CD8-positive, alpha-beta memory T cell (primary cell): ENCODE data around the gene POU5F1. TPM values are rescaled to one million over a fixed set of nuclear protein-coding genes. Genes with fewer than 3 reads are reported as not detected.
"Not testable (repeated sequence)": the region's sequence is repeated elsewhere in the genome, so short reads cannot be mapped to it uniquely, and the experiment has no call there.

Experiments
- CTCF ChIA-PET: fragments of 350-600 bp; sonication (Branson Sonifier 250); formaldehyde crosslinking; loops from one replicate; lab custom pipeline; 2021; ENCODE audit warnings: antibody characterized with exemption; lab: Charles Lee
- POLR2A ChIA-PET: fragments of 350-600 bp; sonication (Branson Sonifier 250); formaldehyde crosslinking; loops from one replicate; lab custom pipeline; 2021; ENCODE audit warnings: antibody characterized with exemption; lab: Charles Lee
- DNase-seq, 5 donors: peaks; one replicate each; pipeline versions ENCODE4 v3.0.0 to v3.0.0-alpha.2; 2020 to 2022; ENCODE audit warnings: mixed read lengths in 1 of 5
- H3K27ac ChIP-seq: one replicate; pipeline ENCODE4 v1.7.0; 2013; ENCODE audit warnings: low read depth, mild to moderate bottlenecking, low read length, moderate library complexity
- H3K27me3 ChIP-seq: 2 replicates; pipeline ENCODE4 v1.7.0; 2013; ENCODE audit warnings: low read length, mild to moderate bottlenecking; ENCODE audit not compliant: insufficient read depth, poor library complexity, severe bottlenecking
- H3K36me3 ChIP-seq: 2 replicates; pipeline ENCODE4 v1.7.0; 2013; ENCODE audit warnings: mild to moderate bottlenecking, low read length, moderate library complexity; ENCODE audit not compliant: insufficient read depth
- H3K4me1 ChIP-seq: 2 replicates; pipeline ENCODE4 v1.7.0; 2013; ENCODE audit warnings: mild to moderate bottlenecking, low read length, moderate library complexity; ENCODE audit not compliant: insufficient read depth
- H3K4me3 ChIP-seq: 2 replicates; pipeline ENCODE4 v1.7.0; 2013; ENCODE audit warnings: mild to moderate bottlenecking, low read length
- H3K9me3 ChIP-seq: 2 replicates; pipeline ENCODE4 v1.7.0; 2013; ENCODE audit warnings: mild to moderate bottlenecking, low read length
- H3K27ac Mint-ChIP-seq, 8 donors: one replicate each; pipeline ENCODE4 v1.8.0; 2020 to 2021; ENCODE audit warnings: mixed read lengths in 8 of 8, mild to moderate bottlenecking in 6 of 8, inconsistent platforms in 3 of 8, moderate library complexity in 3 of 8
- H3K27me3 Mint-ChIP-seq, 2 donors: one replicate each; pipeline ENCODE4 v1.8.0; 2020 to 2021; ENCODE audit warnings: mixed read lengths in 2 of 2, mild to moderate bottlenecking in 1 of 2, moderate library complexity in 1 of 2
- H3K36me3 Mint-ChIP-seq, 3 donors: one replicate each; pipeline ENCODE4 v1.8.0; 2020 to 2021; ENCODE audit warnings: mixed read lengths in 3 of 3, inconsistent platforms in 1 of 3, mild to moderate bottlenecking in 1 of 3
- H3K4me1 Mint-ChIP-seq, 3 donors: one replicate each; pipeline ENCODE4 v1.8.0; 2020 to 2021; ENCODE audit warnings: mixed read lengths in 3 of 3, inconsistent platforms in 1 of 3, mild to moderate bottlenecking in 1 of 3
- H3K4me3 Mint-ChIP-seq, 7 donors: one replicate each; pipeline ENCODE4 v1.8.0; 2020 to 2021; ENCODE audit warnings: mixed read lengths in 7 of 7, mild to moderate bottlenecking in 6 of 7, moderate library complexity in 4 of 7, inconsistent platforms in 2 of 7
- H3K9me3 Mint-ChIP-seq, 5 donors: one replicate each; pipeline ENCODE4 v1.8.0; 2020 to 2022; ENCODE audit warnings: mixed read lengths in 5 of 5, mild to moderate bottlenecking in 3 of 5, moderate library complexity in 2 of 5, inconsistent platforms in 1 of 5
- polyA plus RNA-seq: library from polyadenylated mRNA; unstranded; fragments of 300-500 nt; fragmentation: Illumina TruSeq; gene quantifications from one replicate; pipeline ENCODE4 v1.2.3, GENCODE V29; 2021
- total RNA-seq, 2 experiments: library from RNA; stranded (reverse); gene quantifications; one replicate each; pipeline ENCODE4 v1.2.3, GENCODE V29; 2021

Gene POU5F1
- total RNA-seq, result not detected
- not detected for polyA plus RNA-seq

DNA sequence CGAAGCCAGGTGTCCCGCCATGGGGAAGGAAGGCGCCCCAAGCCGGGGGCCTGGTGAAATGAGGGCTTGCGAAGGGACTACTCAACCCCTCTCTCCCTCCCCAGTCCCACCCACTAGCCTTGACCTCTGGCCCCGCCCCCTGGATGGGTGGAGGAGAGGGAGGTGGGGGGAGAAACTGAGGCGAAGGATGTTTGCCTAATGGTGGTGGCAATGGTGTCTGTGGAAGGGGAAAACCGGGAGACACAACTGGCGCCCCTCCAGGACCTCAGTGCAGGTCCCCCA lies at the start of gene POU5F1:
Gene POU5F1 (minus strand): TSS at position 83 of the 282 bp plus-strand sequence. CDS start 62 bp downstream, at position 21.
- Histone ChIP-seq H3K9me3 (no peaks in the 10 kb centered on the region), H3K27ac (no peak within 1 kb of the TSS), H3K4me3 (no peak within 1 kb of the TSS), H3K27me3 (no peaks in the 10 kb centered on the region), H3K4me1 (no peaks in the 10 kb centered on the region), H3K36me3 (no peaks in the 10 kb centered on the region)
- ChIA-PET CTCF (no interaction called here), POLR2A (no interaction called here)
- no peaks in the 10 kb centered on the region for H3K4me1 Mint-ChIP-seq
- H3K4me3 Mint-ChIP-seq, result peak within 1 kb of the TSS in 1 of 7 donors; percentile 65
- H3K27me3 Mint-ChIP-seq, result no peaks in the 10 kb centered on the region
- no peak for DNase-seq
- no peak within 1 kb of the TSS for H3K27ac Mint-ChIP-seq
- no peaks in the 10 kb centered on the region for H3K9me3 Mint-ChIP-seq
- no peaks in the 10 kb centered on the region for H3K36me3 Mint-ChIP-seq

DNA sequence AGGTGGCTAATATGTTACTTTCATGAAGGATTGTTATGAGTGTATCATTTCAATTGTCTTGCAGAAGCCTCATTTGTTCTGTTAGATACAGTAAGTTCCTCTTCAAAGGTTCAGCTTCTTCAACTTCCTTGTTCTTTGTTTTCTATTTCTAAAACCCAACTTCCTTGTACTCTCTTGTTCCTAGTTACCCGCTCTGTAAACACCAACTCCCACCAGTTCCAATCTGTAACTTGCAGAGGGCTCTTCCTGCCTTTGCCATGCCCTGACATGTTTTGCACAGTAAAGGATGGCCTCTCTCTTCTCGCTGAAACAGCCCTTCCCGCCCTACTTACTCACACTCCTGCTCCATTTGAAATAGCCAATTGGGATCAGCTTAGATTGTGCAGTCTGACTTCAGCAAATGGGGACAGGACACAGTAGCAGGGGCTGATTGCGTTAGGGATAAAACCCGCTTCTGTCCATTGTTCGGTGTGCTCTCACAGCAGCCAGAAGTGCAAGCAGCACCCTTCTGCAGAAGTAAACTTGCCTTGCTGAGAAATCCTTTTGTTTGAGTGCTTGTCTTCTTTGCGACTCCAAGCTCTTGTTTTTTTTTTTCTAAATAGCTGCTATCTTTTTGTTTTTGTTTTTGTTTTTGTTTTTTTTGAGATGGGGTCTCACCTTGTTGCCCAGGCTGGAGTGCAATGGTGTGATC lies 45.9 kb upstream of the POU5F1 start:
- POLR2A ChIA-PET, result interaction anchor here (0.6 kb wide), 1 partner anchor 9 kb away, joined by 4 read pairs; no protein-coding TSS in a partner anchor
- no peaks in the 10 kb centered on the region for H3K27me3 ChIP-seq

DNA sequence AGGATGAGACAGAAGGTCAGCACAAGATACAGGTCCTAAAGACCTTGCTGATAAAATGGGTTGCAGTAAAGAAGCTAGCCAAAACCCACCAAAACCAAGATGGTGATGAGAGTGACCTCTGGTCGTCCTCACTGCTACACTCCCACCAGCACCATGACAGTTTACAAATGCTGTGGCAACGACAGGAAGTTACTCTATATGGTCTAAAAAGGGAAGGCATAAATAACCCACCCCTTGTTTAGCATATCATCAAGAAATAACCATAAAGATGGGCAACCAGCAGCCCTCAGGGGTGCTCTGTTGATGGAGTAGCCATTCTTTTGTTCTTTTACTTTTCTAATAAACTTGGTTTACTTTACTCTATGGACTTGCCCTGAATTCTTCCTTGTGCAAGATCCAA lies 44.7 kb upstream of the POU5F1 start:
- H3K27me3 Mint-ChIP-seq, H3K27me3 ChIP-seq, H3K27ac Mint-ChIP-seq, H3K9me3 ChIP-seq, CTCF ChIA-PET, H3K36me3 ChIP-seq, H3K4me3 Mint-ChIP-seq, POLR2A ChIA-PET, H3K4me1 ChIP-seq, H3K4me3 ChIP-seq, H3K36me3 Mint-ChIP-seq, H3K27ac ChIP-seq, DNase-seq, H3K4me1 Mint-ChIP-seq: not testable (repeated sequence)
- H3K9me3 Mint-ChIP-seq, result peaks cover 0 to 11% (median 5%) of the 10 kb centered on the region in 5 donors

More for the DNA sequence above, 45.9 kb upstream of the POU5F1 start:
- H3K36me3 ChIP-seq, result no peaks in the 10 kb centered on the region
- peaks cover 0 to 7% (median 0%) of the 10 kb centered on the region in 3 donors for H3K36me3 Mint-ChIP-seq
- no peaks in the 10 kb centered on the region for H3K9me3 ChIP-seq
- H3K4me3 ChIP-seq, result no peak overlapping the region
- H3K4me1 ChIP-seq, result no peaks in the 10 kb centered on the region
- peaks cover 0 to 5% (median 0%) of the 10 kb centered on the region in 3 donors for H3K4me1 Mint-ChIP-seq
- CTCF ChIA-PET, result interaction anchor here (1.5 kb wide), 1 partner anchor 11 kb away, joined by 3 read pairs; no protein-coding TSS in a partner anchor
- DNase-seq, result no peak
- H3K9me3 Mint-ChIP-seq, result peaks cover 0 to 11% (median 5%) of the 10 kb centered on the region in 5 donors
- H3K27ac ChIP-seq, result no peak overlapping the region
- peak overlapping the region in 1 of 8 donors; percentile 38 for H3K27ac Mint-ChIP-seq
- no peak overlapping the region for H3K4me3 Mint-ChIP-seq
- H3K27me3 Mint-ChIP-seq, result peaks cover 2 to 3% of the 10 kb centered on the region in 2 donors

DNA sequence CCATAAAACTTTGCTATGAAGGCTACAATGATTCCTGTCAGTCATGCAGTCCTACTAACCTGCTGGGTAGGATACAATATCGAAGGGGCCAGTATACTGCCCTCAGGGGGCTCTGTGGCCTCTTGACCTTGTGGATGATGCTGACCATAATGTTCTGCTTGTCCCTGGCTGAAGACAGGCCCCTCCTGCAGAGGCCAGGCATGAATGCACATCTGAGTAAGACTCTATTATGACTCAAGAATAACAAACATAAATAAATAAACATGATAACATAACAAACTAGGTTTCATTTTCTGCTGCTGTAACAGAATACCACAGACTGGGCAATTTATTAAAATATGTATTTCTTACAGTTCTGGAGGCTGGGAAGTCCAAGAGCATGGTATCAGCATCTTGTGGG lies 44.0 kb upstream of the POU5F1 start:
- H3K4me3 ChIP-seq, result no peak overlapping the region
- H3K9me3 ChIP-seq, result no peaks in the 10 kb centered on the region
- H3K4me1 ChIP-seq, result no peaks in the 10 kb centered on the region
- no peak for DNase-seq
- peaks cover 0 to 7% (median 0%) of the 10 kb centered on the region in 3 donors for H3K36me3 Mint-ChIP-seq
- peaks cover 2 to 3% of the 10 kb centered on the region in 2 donors for H3K27me3 Mint-ChIP-seq
- H3K36me3 ChIP-seq, result no peaks in the 10 kb centered on the region
- peaks cover 0 to 11% (median 5%) of the 10 kb centered on the region in 5 donors for H3K9me3 Mint-ChIP-seq
- H3K4me1 Mint-ChIP-seq, result peaks cover 0 to 5% (median 0%) of the 10 kb centered on the region in 3 donors
- H3K27ac ChIP-seq, result no peak overlapping the region
- no peak overlapping the region for H3K27ac Mint-ChIP-seq
- POLR2A ChIA-PET, result no interaction called here
- CTCF ChIA-PET, result no interaction called here
- no peaks in the 10 kb centered on the region for H3K27me3 ChIP-seq
- no peak overlapping the region for H3K4me3 Mint-ChIP-seq

DNA sequence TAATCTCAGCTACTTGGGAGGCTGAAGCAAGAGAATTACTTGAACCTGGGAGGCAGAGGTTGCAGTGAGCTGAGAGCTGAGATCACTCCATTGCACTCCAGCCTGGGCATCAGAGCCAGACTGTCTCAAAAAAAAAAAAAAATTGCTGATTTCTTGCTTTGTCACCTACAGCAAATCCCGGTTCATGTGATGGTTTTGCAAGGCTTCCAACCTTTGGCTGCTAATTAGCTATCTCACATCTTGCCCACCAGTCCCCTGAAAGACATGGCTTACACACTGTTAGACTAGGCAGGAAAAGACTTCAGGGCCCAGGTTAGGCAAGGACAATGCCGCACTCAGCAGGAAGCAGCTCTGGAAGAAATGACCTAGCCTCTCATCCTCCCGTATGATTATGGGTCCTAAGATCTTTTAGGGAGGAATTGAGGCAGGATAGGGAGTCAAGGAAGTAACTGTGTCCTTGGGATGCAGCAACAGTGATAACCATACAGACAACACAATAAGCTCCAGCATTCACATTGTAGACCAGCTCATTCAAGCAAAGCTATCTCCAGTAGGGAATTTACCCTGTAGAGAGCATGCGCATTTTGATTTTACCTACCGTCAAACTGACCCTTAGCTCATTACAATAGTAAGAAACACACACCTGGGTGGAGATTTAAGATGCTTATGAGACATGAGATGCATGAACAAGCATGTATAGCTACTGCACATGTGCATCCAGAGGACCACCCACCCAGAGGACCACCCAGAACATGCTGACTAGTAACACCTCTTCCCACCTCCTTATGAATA lies 40.5 kb upstream of the POU5F1 start:
- Mint-ChIP-seq H3K4me1 (peaks cover 2 to 5% (median 2%) of the 10 kb centered on the region in 3 donors), H3K27me3 (peaks cover 0 to 1% of the 10 kb centered on the region in 2 donors), H3K36me3 (peaks cover 0 to 2% (median under 1%) of the 10 kb centered on the region in 3 donors), H3K4me3 (no peak overlapping the region), H3K9me3 (peaks cover 0 to 2% (median 0%) of the 10 kb centered on the region in 5 donors), H3K27ac (no peak overlapping the region)
- no peaks in the 10 kb centered on the region for H3K9me3 ChIP-seq
- no peak overlapping the region for H3K27ac ChIP-seq
- no peaks in the 10 kb centered on the region for H3K27me3 ChIP-seq
- no peaks in the 10 kb centered on the region for H3K4me1 ChIP-seq
- POLR2A ChIA-PET, result no interaction called here
- H3K36me3 ChIP-seq, result no peaks in the 10 kb centered on the region
- CTCF ChIA-PET, result interaction anchor here (1.0 to 1.1 kb wide), 3 partner anchors 14 to 42 kb away, joined by 3 to 4 read pairs (median 3); no protein-coding TSS in a partner anchor
- no peak overlapping the region for H3K4me3 ChIP-seq
- DNase-seq, result no peak

DNA sequence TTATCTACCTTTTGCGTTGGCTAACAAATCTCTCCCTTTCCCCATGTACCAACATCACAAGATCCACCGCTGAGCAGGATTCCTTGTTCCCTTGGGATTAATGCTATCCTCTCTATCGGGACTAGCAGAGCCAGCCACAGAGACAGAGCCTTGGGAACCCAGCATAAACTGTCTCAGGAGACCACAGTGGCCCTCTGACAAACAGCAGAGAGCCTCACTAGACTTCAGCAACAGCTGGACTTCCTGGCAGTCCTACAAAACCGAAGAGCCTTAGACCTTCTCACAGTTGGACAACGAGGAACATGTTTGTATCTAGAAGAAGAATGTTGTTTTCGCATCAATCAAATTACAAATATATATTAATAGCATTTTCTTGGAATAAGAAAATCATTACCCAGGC lies 39.6 kb upstream of the POU5F1 start:
- Histone ChIP-seq H3K27ac (no peak overlapping the region), H3K4me1 (no peaks in the 10 kb centered on the region), H3K9me3 (no peaks in the 10 kb centered on the region), H3K4me3 (no peak overlapping the region), H3K27me3 (no peaks in the 10 kb centered on the region), H3K36me3 (no peaks in the 10 kb centered on the region)
- H3K27me3 Mint-ChIP-seq, result peaks cover 0 to 1% of the 10 kb centered on the region in 2 donors
- DNase-seq, result no peak
- CTCF ChIA-PET, result interaction anchor here (1.1 kb wide), 1 partner anchor 17 kb away, joined by 4 read pairs; no protein-coding TSS in a partner anchor
- H3K9me3 Mint-ChIP-seq, result no peaks in the 10 kb centered on the region
- peaks cover 0 to 2% (median 0%) of the 10 kb centered on the region in 3 donors for H3K36me3 Mint-ChIP-seq
- POLR2A ChIA-PET, result no interaction called here
- peaks cover 6 to 10% (median 7%) of the 10 kb centered on the region in 3 donors for H3K4me1 Mint-ChIP-seq
- no peak overlapping the region for H3K4me3 Mint-ChIP-seq
- peak overlapping the region in 3 of 8 donors; percentile 8 to 59 (median 12) for H3K27ac Mint-ChIP-seq

DNA sequence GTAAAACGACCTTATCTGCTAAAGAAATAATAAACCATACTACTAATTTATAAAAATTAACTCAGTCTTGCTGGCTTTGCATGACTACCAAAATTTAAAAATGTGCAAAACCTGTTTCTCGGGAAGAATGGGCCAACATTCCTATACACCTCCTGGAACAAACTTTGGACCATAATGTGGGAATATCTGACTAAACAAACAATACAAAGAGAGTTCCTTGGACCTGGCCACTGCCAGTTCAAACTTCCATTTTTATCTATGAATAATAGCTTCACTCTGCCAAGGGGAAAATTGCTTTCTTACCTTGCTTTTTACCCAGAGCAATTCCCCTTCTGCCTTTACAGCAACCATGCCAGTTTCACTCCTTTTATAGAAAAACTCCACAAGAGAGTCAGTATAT lies 38.7 kb upstream of the POU5F1 start:
- CTCF ChIA-PET, result interaction anchor here (0.6 to 3.9 kb wide), 3 partner anchors 13 to 699 kb away, joined by 3 to 13 read pairs (median 3); no protein-coding TSS in a partner anchor
- Mint-ChIP-seq H3K4me3 (no peak overlapping the region), H3K27me3 (peaks cover 0 to 1% of the 10 kb centered on the region in 2 donors), H3K36me3 (peaks cover 0 to 2% (median under 1%) of the 10 kb centered on the region in 3 donors), H3K9me3 (no peaks in the 10 kb centered on the region), H3K27ac (no peak overlapping the region), H3K4me1 (peaks cover 10 to 19% (median 16%) of the 10 kb centered on the region in 3 donors)
- Histone ChIP-seq H3K4me1 (peaks cover 9% of the 10 kb centered on the region), H3K4me3 (no peak overlapping the region), H3K36me3 (no peaks in the 10 kb centered on the region), H3K9me3 (no peaks in the 10 kb centered on the region), H3K27ac (no peak overlapping the region), H3K27me3 (no peaks in the 10 kb centered on the region)
- no peak for DNase-seq
- POLR2A ChIA-PET, result interaction anchor here (1.3 kb wide), 1 partner anchor 157 kb away, joined by 3 read pairs; no protein-coding TSS in a partner anchor
